ENCODE results near the gene OR4K2. TPM values are rescaled to one million over a fixed set of nuclear protein-coding genes. Genes with fewer than 3 reads are reported as not detected.

The OR4K2 gene
- total RNA-seq, 1 experiment from 2014 or later, result not detected

DNA sequence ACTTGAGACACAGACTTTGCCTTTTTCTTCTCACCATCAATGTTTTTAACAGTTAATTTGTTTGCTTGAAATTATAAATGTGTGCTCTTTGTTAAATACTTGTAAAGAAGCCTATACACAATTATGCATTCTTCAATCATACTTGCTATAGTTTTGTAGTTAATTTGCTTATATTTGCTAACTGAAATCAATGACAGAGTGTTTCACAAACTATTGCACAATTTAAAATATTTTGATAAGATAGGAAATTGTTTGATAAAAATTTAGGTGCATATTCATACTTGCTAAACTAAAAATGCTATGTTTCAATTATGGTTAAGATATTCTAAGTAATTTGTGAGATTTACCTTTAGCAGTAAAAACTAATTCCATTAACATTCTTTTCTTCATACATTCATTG is 31.7 kb downstream of the OR4K2 start:
- no peak overlapping the region for H2BK15ac ChIP-seq (ENCODE audit: low read depth, low read length)
- H2BK120ac ChIP-seq (ENCODE audit: low read depth, low read length, poor library complexity, severe bottlenecking), result no peak overlapping the region
- H4K20me1 ChIP-seq (ENCODE audit: control insufficient read depth, insufficient read depth, insufficient read length), result no peaks in the 10 kb centered on the region
- H2BK12ac ChIP-seq (ENCODE audit: insufficient read length, low read depth, low read length), result no peak overlapping the region
- no peak for DNase-seq
- TF ChIP-seq, protein P1, sequence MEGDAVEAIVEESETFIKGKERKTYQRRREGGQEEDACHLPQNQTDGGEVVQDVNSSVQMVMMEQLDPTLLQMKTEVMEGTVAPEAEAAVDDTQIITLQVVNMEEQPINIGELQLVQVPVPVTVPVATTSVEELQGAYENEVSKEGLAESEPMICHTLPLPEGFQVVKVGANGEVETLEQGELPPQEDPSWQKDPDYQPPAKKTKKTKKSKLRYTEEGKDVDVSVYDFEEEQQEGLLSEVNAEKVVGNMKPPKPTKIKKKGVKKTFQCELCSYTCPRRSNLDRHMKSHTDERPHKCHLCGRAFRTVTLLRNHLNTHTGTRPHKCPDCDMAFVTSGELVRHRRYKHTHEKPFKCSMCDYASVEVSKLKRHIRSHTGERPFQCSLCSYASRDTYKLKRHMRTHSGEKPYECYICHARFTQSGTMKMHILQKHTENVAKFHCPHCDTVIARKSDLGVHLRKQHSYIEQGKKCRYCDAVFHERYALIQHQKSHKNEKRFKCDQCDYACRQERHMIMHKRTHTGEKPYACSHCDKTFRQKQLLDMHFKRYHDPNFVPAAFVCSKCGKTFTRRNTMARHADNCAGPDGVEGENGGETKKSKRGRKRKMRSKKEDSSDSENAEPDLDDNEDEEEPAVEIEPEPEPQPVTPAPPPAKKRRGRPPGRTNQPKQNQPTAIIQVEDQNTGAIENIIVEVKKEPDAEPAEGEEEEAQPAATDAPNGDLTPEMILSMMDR (conservative IDR thresholded peaks at IDR 0.05), result no peak
- no peaks in the 10 kb centered on the region for H3K23me2 ChIP-seq (ENCODE audit: insufficient read length, low read depth, low read length, poor library complexity, severe bottlenecking)
- H3K79me1 ChIP-seq (ENCODE audit: insufficient read depth, low read depth, low read length, poor library complexity, severe bottlenecking), result no peaks in the 10 kb centered on the region
- H3K18ac ChIP-seq (ENCODE audit: insufficient read length, low read depth, low read length), result no peak overlapping the region
- H3K9me3 Mint-ChIP-seq, result peaks cover 96 to 97% of the 10 kb centered on the region in 2 experiments
- no peak overlapping the region for H3T11ph ChIP-seq (ENCODE audit: low read length)
- no peak overlapping the region for H3K4me3 Mint-ChIP-seq
- no peak overlapping the region for H4K5ac ChIP-seq (ENCODE audit: insufficient read length, low read depth, low read length)
- no peak overlapping the region for H3K27ac Mint-ChIP-seq
- no peak overlapping the region for H3K14ac ChIP-seq (ENCODE audit: insufficient read depth, low read length)
- no peak overlapping the region for H2BK20ac ChIP-seq (ENCODE audit: low read depth, low read length, poor library complexity, severe bottlenecking)
- no peak overlapping the region for H3K9ac ChIP-seq (ENCODE audit: extremely low read depth, insufficient read length, low read length)
- no peak overlapping the region for H2AK5ac ChIP-seq (ENCODE audit: insufficient read length, low read length)
- peaks cover 87% of the 10 kb centered on the region for H3K9me3 ChIP-seq (ENCODE audit: control insufficient read depth, low read depth, low read length)
- H3K27me3 ChIP-seq (ENCODE audit: insufficient read depth, low read length), result no peaks in the 10 kb centered on the region
- peaks cover 24 to 67% (median 24%) of the 10 kb centered on the region in 3 experiments for H3K36me3 Mint-ChIP-seq (ENCODE audit: insufficient read depth in 1 of 3, low read depth in 3 of 3)
- no peak overlapping the region for H3K4me2 ChIP-seq (ENCODE audit: insufficient read depth, insufficient read length, low read length)
- H3K27ac ChIP-seq (ENCODE audit: insufficient read length, low read depth, low read length), result no peak overlapping the region
- no peak overlapping the region for H4K91ac ChIP-seq (ENCODE audit: insufficient read length, low read depth, low read length)
- H3K4me1 Mint-ChIP-seq, result no peaks in the 10 kb centered on the region
- H3K27me3 Mint-ChIP-seq (ENCODE audit: low read depth), result peaks cover 1% of the 10 kb centered on the region
- H3K4me1 ChIP-seq (ENCODE audit: insufficient read depth, low read length), result no peaks in the 10 kb centered on the region
- no peak overlapping the region for H3K23ac ChIP-seq (ENCODE audit: insufficient read length, low read depth, low read length)
- no peak overlapping the region for H3K56ac ChIP-seq (ENCODE audit: insufficient read length, low read depth, low read length)
- no peak overlapping the region for H2AFZ ChIP-seq (ENCODE audit: low read length)
- no peak overlapping the region for H4K8ac ChIP-seq (replicated peaks; ENCODE audit: insufficient read length, low read depth, low read length)
- H2BK5ac ChIP-seq (ENCODE audit: insufficient read length, low read length), result no peak overlapping the region
- no peak overlapping the region for H3K4ac ChIP-seq (ENCODE audit: low read depth, low read length)
- no peaks in the 10 kb centered on the region for H3K79me2 ChIP-seq (ENCODE audit: insufficient read depth, low read length)

Data from H9 (cell line).